HG03103 (cell line): ENCODE data around the gene TLR9.

Experiments used
- ATAC-seq: cut with Tn5 transposase; IDR thresholded peaks from one replicate; pipeline ENCODE4 v1.9.1; 2021; ENCODE audit warnings: low read depth; ENCODE audit not compliant: unreplicated experiment

The TLR9 gene

DNA sequence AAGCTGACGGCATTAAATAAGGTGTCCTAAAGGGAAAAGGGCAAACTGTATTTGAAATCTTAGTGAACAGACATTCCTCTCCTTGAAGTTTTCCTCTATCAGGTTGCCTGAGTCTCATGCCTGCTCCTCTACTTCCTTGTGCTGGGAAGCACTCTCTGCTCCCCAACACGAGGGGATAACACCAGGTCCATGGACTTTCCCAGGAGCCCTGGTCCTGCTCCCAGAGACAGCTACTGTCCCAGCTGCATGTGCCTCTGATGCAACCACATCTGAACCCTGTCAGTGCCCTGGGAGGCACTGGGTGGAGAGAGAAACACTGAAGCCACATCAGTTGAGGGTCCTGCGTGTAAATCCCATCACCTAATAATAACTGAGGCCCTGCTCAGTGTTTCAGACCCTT, 7.4 kb downstream of the TLR9 start:
- ATAC-seq, result no peak

DNA sequence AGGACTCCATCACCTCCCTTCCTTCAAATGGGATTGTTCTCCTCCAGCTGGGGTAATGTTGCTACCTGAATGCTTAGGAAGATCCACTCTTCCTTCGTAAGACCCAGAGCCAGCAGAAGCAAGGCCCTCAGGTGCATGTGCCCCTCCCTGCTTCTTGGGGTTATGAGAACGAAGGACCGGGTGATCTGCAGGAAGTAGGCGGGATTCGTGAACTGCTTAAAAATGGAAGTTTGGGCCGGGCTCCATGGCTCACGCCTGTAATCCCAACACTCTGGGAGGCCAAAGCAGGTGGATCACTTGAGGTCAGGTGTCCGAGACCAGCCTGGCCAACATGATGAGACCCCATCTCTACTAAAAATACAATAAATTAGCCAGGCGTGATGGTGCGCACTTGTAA, 8.0 kb downstream of the TLR9 start:
- ATAC-seq, result no peak

DNA sequence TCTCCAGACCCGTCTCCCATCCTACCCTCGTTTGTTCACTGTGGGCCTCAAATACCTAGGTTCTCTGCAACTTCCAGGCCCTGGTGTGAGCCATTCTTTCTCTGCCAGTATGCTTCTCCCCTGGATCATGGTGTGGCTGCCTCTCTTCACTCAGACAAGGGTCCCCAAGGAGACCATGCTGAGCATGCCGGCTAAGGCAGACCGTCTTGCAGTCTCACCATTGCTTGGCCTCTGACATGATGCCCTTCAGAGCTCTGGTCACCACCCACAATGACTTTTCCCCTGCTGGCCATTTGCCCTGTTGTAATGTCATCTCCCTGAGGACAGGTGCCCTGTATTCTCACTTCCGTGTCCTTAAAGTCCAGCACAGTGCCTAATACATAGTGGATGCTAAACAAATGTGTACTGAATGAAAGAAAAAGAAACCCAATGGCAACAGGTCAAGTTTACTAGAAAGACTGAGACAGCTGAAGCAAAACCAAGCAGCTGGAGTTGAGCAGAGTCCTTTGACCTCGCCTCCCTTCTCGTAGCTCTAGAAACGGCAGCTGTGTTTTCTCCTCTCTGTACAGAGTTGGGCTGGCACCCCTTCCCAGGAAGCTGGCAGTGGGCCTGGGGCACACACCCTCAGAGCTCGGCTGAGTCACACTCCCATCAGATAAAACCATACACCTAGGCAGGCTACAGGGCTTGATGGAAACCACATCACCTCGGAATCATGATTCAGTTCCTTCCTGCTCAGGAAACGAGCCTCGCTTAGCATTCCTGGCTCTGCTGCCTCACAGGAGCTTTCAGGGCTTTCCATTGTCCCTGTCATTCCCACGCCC, 8.6 kb downstream of the TLR9 start:
- no peak for ATAC-seq

DNA sequence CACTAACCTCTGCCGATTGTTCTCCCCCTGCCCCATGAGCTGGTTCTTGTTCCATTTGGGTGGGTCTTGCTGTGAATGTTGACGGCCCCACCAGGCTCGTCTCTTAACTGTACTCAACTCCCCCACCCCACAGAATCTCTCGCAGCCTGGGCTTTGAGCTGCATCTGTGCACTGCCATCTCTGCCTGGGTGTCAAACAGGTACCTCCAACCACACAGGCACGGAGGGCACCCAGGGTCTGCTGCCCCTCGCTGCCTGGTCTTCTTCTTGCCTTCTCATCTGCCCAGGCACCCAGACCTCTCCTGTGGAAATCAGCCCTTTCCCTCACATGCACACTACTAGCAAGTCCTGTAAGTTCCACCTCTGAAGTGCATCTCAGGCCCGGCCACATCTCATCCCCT, 10.1 kb downstream of the TLR9 start:
- no peak for ATAC-seq

- no peak for ATAC-seq
These were observed 11.5 kb downstream of the TLR9 start for GRCh38 chr3:52213901-52214300.

DNA sequence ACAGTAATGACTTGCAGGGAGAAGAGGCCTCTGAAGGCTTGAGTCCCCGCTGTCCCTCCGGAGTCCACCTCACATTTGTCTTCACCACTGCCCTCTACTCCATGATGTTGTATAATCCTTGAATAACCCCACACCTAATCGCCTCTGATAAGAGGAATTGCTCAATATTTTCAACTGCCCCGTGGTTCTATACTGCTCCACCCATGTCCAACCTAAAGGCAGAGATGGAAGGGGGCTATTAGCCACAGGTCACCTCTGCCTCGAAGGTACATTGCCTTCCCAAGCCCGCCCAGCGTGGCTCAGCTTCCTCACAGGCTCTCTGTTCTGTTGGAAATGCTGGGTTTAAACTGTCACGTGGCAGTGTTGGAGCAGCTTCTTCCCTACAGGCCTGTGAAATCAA, 12.4 kb downstream of the TLR9 start:
- no peak for ATAC-seq

DNA sequence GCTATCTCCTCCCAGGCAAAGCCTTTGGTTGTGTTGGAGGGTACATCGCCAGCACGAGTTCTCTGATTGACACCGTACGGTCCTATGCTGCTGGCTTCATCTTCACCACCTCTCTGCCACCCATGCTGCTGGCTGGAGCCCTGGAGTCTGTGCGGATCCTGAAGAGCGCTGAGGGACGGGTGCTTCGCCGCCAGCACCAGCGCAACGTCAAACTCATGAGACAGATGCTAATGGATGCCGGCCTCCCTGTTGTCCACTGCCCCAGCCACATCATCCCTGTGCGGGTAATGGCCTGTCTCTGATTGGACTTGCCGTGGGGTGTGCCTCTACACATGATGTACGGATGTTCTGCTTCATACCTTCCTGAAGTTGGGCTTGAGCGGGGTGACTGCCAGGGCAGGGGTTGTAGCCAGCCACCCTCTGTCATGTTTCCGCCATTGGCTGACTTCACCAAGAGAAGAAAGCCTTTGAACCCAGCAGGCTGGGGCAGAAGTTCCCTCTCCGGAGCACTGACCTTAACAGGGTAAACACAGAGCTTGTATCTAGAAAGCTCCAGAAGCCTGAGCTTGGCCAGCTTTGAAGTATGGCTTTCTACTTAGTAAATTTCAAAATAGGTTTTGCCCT, 14.1 kb downstream of the TLR9 start:
- ATAC-seq, result no peak

- no peak for ATAC-seq
These were observed 14.8 kb downstream of the TLR9 start for GRCh38 chr3:52210550-52211046.

DNA sequence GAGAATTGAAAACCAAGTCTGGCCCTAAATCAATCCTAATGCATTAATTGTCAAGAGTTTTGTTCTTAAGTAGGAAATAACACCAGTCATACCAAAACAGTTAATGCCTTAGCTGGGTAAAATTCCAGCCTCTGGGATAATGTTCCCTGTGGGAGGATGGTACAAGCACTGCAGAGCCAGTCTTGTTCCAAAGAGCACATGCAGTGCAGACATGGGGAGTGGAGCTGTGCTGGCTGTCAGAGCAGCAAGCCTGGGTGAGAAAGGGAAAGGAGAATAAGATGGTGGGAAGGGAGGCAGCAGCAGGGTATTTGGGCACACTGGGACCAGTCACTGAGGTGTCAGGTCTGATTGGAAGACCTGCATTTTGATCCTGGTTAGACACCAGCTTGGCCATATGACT, 15.4 kb downstream of the TLR9 start:
- no peak for ATAC-seq

- ATAC-seq, result no peak
These were observed 16.9 kb downstream of the TLR9 start for GRCh38 chr3:52208556-52208955.

DNA sequence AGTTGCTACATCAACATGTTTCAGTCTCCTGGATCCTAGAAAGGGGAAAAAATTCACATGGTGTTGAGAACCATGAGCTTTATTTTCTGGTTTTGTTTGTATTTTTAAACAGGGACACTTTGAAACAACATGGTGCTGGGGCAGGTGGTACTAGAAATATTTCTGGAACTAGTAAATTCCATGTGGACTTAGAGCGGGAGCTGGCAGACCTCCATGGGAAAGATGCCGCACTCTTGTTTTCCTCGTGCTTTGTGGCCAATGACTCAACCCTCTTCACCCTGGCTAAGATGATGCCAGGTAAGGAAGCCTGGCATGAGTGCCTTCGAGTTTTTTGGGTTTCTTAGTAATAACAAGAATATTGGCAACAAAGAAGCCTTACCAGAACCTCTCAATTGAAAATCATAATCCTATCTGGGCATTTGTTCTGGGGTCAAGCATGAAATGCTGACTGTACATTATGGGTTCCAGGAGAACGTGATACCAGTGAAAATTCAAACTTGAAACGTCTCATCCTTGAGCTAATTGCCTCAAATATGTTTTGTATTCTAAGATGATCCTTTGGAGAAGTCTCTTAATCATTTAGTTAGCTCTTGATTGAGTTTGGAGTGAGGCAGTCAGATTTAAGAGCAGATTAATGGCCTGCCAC, 19.6 kb downstream of the TLR9 start:
- no peak for ATAC-seq

GRCh38 chr3:52204337-52205073, 20.9 kb downstream of the TLR9 start:
- ATAC-seq, result no peak

DNA sequence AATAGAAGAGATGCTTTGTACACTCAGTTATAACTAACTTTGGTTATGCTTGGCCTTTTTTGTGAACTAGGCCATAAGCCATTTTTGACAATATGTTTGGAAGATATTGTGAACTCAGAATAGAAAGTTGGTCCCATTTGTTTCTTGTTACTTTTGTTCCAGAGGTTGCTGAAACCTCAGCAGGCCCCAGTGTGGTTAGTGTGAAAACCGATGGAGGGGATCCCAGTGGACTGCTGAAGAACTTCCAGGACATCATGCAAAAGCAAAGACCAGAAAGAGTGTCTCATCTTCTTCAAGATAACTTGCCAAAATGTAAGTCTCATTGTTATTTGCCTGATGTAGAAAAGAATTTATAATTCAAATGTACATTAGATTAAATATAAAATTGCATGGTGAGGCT, 21.7 kb downstream of the TLR9 start:
- ATAC-seq, result no peak

DNA sequence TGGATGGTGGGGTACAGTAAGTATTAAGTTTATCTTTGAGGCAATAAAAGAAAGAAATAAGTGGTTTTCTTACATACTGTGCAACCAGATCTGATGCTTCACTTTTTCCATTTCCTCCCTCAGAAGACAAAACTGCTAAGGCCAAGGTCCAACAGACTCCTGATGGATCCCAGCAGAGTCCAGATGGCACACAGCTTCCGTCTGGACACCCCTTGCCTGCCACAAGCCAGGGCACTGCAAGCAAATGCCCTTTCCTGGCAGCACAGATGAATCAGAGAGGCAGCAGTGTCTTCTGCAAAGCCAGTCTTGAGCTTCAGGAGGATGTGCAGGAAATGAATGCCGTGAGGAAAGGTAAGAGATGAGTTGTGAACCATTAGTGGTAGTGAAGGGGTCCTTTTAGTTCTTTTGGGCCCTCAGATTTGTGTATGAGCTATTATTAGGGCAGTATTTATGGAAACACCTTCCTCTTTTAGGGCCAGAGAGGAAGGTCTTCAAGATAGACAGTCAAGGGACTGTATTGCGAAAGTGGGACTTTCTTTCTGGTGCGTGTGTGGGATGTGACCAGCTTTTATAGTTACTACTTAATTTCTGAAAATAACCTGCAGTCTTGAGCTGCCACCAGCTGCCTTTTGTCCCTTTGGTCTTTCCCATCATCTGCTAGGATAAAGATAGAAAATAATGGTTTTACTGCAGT, 22.9 kb downstream of the TLR9 start:
- no peak for ATAC-seq

DNA sequence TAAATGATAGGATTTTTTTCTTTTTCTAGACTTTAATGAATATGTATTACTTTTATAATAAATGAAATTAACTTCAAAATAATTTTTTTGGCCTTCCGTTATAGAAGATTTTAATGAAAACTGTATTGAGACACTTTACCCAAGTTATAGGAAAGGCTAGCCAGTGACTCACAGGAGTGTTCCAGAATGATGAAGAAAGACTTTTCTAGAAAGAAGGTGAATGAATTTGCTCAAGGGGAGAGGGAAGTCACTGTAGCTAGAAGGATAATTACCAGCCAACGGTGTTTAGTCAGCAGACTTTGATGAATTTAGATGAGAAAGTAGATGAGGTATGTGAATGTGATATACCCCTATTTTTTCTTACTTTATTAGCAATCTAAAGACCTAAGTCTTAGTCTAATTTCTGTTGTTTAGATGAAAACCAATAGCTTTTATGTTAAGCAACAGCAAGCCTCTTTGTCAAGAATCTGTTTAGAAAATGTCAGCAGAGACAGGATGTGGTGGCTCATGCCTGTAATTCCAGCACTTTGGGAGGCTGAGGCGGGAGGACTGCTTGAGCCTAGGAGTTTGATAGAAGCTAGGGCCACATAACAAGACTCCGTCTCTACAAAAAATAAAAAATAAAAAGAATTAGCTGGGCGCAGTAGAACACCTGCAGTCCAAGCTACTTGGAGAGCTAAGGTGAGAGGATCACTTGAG, 24.3 kb downstream of the TLR9 start:
- ATAC-seq, result no peak

DNA sequence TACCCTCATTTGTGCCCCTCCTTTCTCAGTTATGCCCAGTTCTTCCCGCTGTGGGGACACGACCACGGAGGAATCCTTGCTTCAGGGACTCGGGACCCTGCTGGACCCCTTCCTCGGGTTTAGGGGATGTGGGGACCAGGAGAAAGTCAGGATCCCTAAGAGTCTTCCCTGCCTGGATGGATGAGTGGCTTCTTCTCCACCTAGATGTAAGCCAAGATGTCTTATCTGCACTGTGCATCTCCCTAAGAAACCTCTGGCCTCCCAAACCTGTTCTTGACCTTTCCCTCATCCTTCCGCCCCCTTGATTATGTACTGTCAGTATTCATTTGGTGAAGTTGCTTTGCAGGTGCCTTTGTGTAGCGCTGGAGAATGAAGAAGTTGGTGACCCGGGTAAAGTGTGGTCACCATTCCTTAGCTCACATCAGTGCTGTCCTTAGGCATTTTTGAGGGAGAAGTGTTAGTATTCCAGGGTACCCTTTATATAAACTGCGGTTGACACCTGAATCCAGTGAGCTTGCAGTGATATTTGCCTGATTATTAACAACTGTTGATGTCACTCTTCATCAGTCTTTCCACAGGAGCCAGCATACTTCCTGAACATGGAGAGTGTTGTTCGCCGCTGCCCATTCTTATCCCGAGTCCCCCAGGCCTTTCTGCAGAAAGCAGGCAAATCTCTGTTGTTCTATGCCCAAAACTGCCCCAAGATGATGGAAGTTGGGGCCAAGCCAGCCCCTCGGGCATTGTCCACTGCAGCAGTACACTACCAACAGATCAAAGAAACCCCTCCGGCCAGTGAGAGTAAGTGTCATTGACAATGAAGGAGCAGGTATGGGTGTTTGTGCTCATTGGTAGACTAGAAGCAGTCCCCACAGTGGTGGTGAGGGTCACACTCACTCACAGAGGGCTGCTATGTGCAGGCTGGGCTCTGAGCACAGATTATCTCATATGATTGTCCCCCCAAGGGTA, 26.5 kb downstream of the TLR9 start:
- no peak for ATAC-seq

DNA sequence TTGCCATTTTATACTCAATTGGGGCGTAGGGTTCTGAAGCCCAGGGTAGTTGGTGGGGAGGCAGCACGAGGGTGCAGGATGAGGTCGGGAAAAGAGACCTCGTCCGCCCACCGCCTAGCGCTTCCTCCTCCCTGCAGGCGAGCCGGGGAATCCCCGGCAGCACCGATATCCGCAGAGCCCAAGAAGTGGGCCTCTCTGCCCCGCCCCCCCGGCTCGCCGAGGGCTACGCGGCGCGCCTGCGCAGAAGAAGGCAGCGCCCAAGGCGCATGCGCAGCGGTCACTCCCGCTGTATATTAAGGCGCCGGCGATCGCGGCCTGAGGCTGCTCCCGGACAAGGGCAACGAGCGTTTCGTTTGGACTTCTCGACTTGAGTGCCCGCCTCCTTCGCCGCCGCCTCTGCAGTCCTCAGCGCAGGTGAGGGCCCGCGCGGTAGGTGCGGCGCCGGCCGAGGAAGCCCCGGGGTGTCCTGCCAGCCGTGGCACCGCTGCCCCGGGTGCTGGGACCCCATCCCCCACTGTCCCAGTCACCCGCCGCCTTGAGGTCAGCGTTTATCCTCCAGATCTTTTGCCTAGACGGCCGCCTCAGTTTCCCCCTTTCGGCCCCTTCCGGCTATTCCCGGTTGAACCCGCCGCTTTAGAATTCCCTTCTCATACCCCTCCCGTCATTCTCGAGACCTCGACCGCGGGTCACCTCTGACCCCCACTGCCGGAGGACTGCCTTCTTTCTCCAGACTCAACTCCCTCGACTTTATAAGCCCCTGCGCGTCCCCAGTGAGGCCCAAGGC, 27.4 kb downstream of the TLR9 start, which contains the start of gene ALAS1:
TSS of gene ALAS1 (plus strand) at position 319 of the 784 bp plus-strand sequence. CDS start 1,082 bp downstream, outside the sequence.
- peak; percentile 71 for ATAC-seq

GRCh38 chr3:52197499-52197841, 28.0 kb downstream of the TLR9 start:
- ATAC-seq, result no peak
